ENCODE data around the gene CLMP.

DNA sequence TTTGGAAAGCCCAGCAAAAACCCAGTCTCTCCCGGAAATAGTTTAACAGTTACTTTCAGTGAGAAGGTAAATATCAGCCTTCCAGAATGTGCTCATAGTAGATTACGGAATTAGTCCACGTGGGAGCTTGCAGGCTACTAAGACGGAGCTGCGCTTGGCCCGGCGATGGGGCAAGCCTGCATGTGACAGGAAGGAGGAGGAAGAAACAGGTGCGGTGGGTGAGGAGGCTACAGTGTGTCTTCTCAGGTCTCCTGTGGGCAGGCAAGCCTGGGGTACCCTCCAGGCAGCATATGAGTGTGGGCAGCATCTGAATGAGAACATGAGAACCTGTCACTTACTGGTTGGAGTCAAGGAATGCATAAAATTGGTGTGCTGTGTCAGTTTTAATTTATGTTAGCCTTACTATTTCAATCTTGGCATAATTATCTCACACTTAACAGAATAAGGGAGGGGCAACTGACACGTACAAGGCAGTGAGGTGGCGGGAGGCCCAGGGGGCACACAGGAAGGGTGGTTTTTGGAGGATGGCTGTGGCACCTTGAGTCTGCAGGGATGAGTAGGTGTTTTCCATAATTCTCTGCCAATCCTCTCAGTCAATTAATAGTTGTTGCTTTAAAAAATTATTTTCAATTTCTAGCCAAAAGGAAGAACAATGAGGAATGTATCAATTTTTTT lies 35.7 kb downstream of the CLMP start:
- TF ChIP-seq, protein P1, sequence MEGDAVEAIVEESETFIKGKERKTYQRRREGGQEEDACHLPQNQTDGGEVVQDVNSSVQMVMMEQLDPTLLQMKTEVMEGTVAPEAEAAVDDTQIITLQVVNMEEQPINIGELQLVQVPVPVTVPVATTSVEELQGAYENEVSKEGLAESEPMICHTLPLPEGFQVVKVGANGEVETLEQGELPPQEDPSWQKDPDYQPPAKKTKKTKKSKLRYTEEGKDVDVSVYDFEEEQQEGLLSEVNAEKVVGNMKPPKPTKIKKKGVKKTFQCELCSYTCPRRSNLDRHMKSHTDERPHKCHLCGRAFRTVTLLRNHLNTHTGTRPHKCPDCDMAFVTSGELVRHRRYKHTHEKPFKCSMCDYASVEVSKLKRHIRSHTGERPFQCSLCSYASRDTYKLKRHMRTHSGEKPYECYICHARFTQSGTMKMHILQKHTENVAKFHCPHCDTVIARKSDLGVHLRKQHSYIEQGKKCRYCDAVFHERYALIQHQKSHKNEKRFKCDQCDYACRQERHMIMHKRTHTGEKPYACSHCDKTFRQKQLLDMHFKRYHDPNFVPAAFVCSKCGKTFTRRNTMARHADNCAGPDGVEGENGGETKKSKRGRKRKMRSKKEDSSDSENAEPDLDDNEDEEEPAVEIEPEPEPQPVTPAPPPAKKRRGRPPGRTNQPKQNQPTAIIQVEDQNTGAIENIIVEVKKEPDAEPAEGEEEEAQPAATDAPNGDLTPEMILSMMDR (IDR thresholded peaks at IDR 0.05 in 2 of 3, conservative IDR thresholded peaks at IDR 0.05 in 1 of 3; ENCODE audit: borderline replicate concordance in 1 of 3, insufficient read depth in 1 of 3, low read depth in 2 of 3, low read length in 2 of 3): no peak
- no peak for TF ChIP-seq RAD21 (IDR thresholded peaks at IDR 0.05; ENCODE audit: low read depth)
- TF ChIP-seq POLR2A (IDR thresholded peaks at IDR 0.05; ENCODE audit: borderline replicate concordance, extremely low read depth, insufficient read depth, insufficient read length): no peak
- no peak for TF ChIP-seq EZH2 (IDR thresholded peaks at IDR 0.05)
- no peak for TF ChIP-seq ZNF274 (IDR thresholded peaks at IDR 0.05; ENCODE audit: low read depth, low read length)

Measured in HCT116 (cell line).